HEK293T (cell line): ENCODE results near the gene VPS18.

Source experiments
- FOXK2 ChIP-seq: fragments of 450-650 bp; IDR thresholded peaks from 2 replicates; pipeline ENCODE4 v1.6.1; 2016; ENCODE audit warnings: mild to moderate bottlenecking
- FOXM1 ChIP-seq: fragments of 450-650 bp; IDR thresholded peaks from 2 replicates; pipeline ENCODE4 v1.6.1; 2017; ENCODE audit warnings: mild to moderate bottlenecking, borderline replicate concordance
- HDGF ChIP-seq: fragments of 450-650 bp; IDR thresholded peaks from 2 replicates; pipeline ENCODE4 v1.6.1; 2017; ENCODE audit warnings: antibody characterized with exemption, borderline replicate concordance
- NFRKB ChIP-seq: fragments of 450-650 bp; IDR thresholded peaks from 2 replicates; pipeline ENCODE4 v1.6.1; 2016; ENCODE audit warnings: mild to moderate bottlenecking, moderate library complexity
- SP1 ChIP-seq: fragments of 450-650 bp; IDR thresholded peaks from 2 replicates; pipeline ENCODE4 v1.6.1; 2017
- SUZ12 ChIP-seq: fragments of 450-650 bp; IDR thresholded peaks from 2 replicates; pipeline ENCODE4 v1.6.1; 2016; ENCODE audit warnings: mild to moderate bottlenecking
- ZNF384 ChIP-seq: fragments of 450-650 bp; IDR thresholded peaks from 2 replicates; pipeline ENCODE4 v1.6.1; 2016

- TF ChIP-seq SP1 (no peak), SUZ12 (no peak), NFRKB (no peak), HDGF (no peak), FOXM1 (no peak), FOXK2 (no peak), ZNF384 (no peak)
These were observed 33.2 kb downstream of the VPS18 start for GRCh38 chr15:40927495-40927872.
